Testis (tissue), 3 donors: ENCODE measurements around the gene CLEC16A. TPM values are rescaled to one million over a fixed set of nuclear protein-coding genes. Genes with fewer than 3 reads are reported as not detected.

Experiments used
- DNase-seq: peaks from one replicate; pipeline ENCODE4 v3.0.0-alpha.2; 2019
- H3K27ac ChIP-seq, 2 donors: fragments of 200-600 bp; sonication (generic); one replicate each; pipeline ENCODE4 v1.5.1; 2019
- H3K27me3 ChIP-seq: fragments of 200-600 bp; sonication (generic); one replicate; pipeline ENCODE4 v1.5.1; 2019
- H3K36me3 ChIP-seq: fragments of 200-600 bp; sonication (generic); one replicate; pipeline ENCODE4 v1.5.1; 2017; ENCODE audit warnings: low read depth; ENCODE audit errors: missing control alignments
- H3K4me1 ChIP-seq: fragments of 200-600 bp; sonication (generic); one replicate; pipeline ENCODE4 v1.5.1; 2019
- H3K4me3 ChIP-seq, 2 donors: fragments of 200-600 bp; sonication (generic); one replicate each; pipeline ENCODE4 v1.5.1; 2017 to 2019
- H3K9me3 ChIP-seq: fragments of 200-600 bp; sonication (generic); one replicate; pipeline ENCODE4 v1.5.1; 2017
- CTCF ChIP-seq, 3 experiments: fragments of 450-650 bp in 2 of 3; fragments of 200-600 bp in 1 of 3; sonication (generic) in 1 of 3; IDR thresholded peaks; one replicate each; pipeline ENCODE4 v1.5.1; 2016 to 2019; ENCODE audit warnings: antibody characterized with exemption in 3 of 3, mild to moderate bottlenecking in 2 of 3, moderate library complexity in 1 of 3
- POLR2A ChIP-seq: fragments of 450-650 bp; IDR thresholded peaks from one replicate; pipeline ENCODE4 v1.6.1; 2017; ENCODE audit warnings: antibody characterized with exemption, mild to moderate bottlenecking, moderate library complexity
- WGBS, 2 donors: methylation state at CpG; one replicate each; pipeline ENCODE4 v1.1.5; 2018; 5-methylcytosine and 5-hydroxymethylcytosine counted together
- intact Hi-C: fragments of 100-400 bp; cut with DNase I; formaldehyde crosslinking; loops from one replicate; pipeline ENCODE4 v1.15.1; 2023; ENCODE audit warnings: low total_unique reads
- polyA plus RNA-seq: library from polyadenylated mRNA; stranded (reverse); fragments of 350-450 nt; fragmentation: Illumina TruSeq; extraction: RNeasy Lipid Tissue Mini Kit (QIAGEN cat#74804); gene quantifications from one replicate; pipeline ENCODE4 v1.2.3, GENCODE V29; 2014; ENCODE audit warnings: low read depth, low replicate concordance; ENCODE audit not compliant: insufficient read depth
- total RNA-seq, 2 donors: library from RNA; depleted of rRNA; stranded (reverse); fragments of >200 nt; gene quantifications; one replicate each; pipeline ENCODE4 v1.2.3, GENCODE V29; 2016

Gene CLEC16A
- total and polyA plus RNA-seq, 3 donors from 2014 or later, result 93.9 to 126 (median 122) TPM

- DNase-seq, result no peak
- Histone ChIP-seq H3K27me3 (no peaks in the 10 kb centered on the region), H3K4me3 (no peak overlapping the region), H3K4me1 (no peaks in the 10 kb centered on the region), H3K27ac (no peak overlapping the region), H3K9me3 (no peaks in the 10 kb centered on the region), H3K36me3 (no peaks in the 10 kb centered on the region)
- intact Hi-C loops, result no loop called here
- WGBS, 2 donors, result 80 to 88% methylated on average over 9 to 10 of the region's 10 CpGs
- no peak for TF ChIP-seq CTCF (IDR thresholded peaks at IDR 0.05)
- no peak for TF ChIP-seq POLR2A
Measured at GRCh38 chr16:11093572-11094074, 149.3 kb downstream of the CLEC16A start.

- TF ChIP-seq POLR2A (no peak), CTCF (IDR thresholded peaks at IDR 0.05) (no peak)
- Histone ChIP-seq H3K27ac (no peak overlapping the region), H3K4me1 (no peaks in the 10 kb centered on the region), H3K36me3 (no peaks in the 10 kb centered on the region), H3K4me3 (no peak overlapping the region), H3K9me3 (no peaks in the 10 kb centered on the region), H3K27me3 (no peaks in the 10 kb centered on the region)
- DNase-seq, result no peak
- intact Hi-C loops, result no loop called here
- 55 to 65% methylated on average over 7 to 8 of the region's 8 CpGs for WGBS, 2 donors
Measured at GRCh38 chr16:11094075-11094856, 149.9 kb downstream of the CLEC16A start.

- H3K27me3 ChIP-seq, result no peaks in the 10 kb centered on the region
- H3K36me3 ChIP-seq, result no peaks in the 10 kb centered on the region
- 77 to 78% methylated on average over 10 of the region's 10 CpGs for WGBS, 2 donors
- no peak overlapping the region for H3K27ac ChIP-seq
- TF ChIP-seq POLR2A, result no peak
- no peak for TF ChIP-seq CTCF (IDR thresholded peaks at IDR 0.05)
- peaks cover 3% of the 10 kb centered on the region for H3K4me1 ChIP-seq
- no peak for DNase-seq
- H3K4me3 ChIP-seq, result no peak overlapping the region
- no peaks in the 10 kb centered on the region for H3K9me3 ChIP-seq
- intact Hi-C loops, result no loop called here
Measured at GRCh38 chr16:11094857-11095565, 150.6 kb downstream of the CLEC16A start.

- intact Hi-C loops, result no loop called here
- no peaks in the 10 kb centered on the region for H3K27me3 ChIP-seq
- no peaks in the 10 kb centered on the region for H3K36me3 ChIP-seq
- DNase-seq, result no peak
- WGBS, 2 donors, result 97 to 100% methylated on average over 4 of the region's 4 CpGs
- H3K4me3 ChIP-seq, result no peak overlapping the region
- H3K27ac ChIP-seq, result no peak overlapping the region
- H3K4me1 ChIP-seq, result peaks cover 10% of the 10 kb centered on the region
- H3K9me3 ChIP-seq, result no peaks in the 10 kb centered on the region
- TF ChIP-seq CTCF (IDR thresholded peaks at IDR 0.05) (no peak), POLR2A (no peak)
Measured at GRCh38 chr16:11095935-11096334, 151.6 kb downstream of the CLEC16A start.
